Fibroblast of lung (primary cell): ENCODE measurements around the gene RIPK4. TPM values are rescaled to one million over a fixed set of nuclear protein-coding genes. Genes with fewer than 3 reads are reported as not detected.

Experiments
- DNase-seq, 2 donors: peaks; one replicate each; pipeline versions ENCODE4 v3.0.0 to v3.0.0-alpha.2; 2010; ENCODE audit warnings: low read depth in 2 of 2
- H2AFZ ChIP-seq: 2 replicates; pipeline ENCODE4 v1.5.1; 2012; ENCODE audit warnings: low read length, control low read depth, inconsistent platforms
- H3K27ac ChIP-seq: 2 replicates; pipeline ENCODE4 v1.5.1; 2011; ENCODE audit warnings: low read length, control low read depth; ENCODE audit not compliant: insufficient read depth
- H3K27me3 ChIP-seq: 2 replicates; pipeline ENCODE4 v1.5.1; 2011; ENCODE audit warnings: mild to moderate bottlenecking, low read length; ENCODE audit not compliant: control insufficient read depth, insufficient read depth
- H3K36me3 ChIP-seq: 2 replicates; pipeline ENCODE4 v1.5.1; 2011; ENCODE audit warnings: low read length; ENCODE audit not compliant: control insufficient read depth, insufficient read depth
- H3K4me1 ChIP-seq: 2 replicates; pipeline ENCODE4 v1.5.1; 2011; ENCODE audit warnings: low read length; ENCODE audit not compliant: control insufficient read depth, insufficient read depth; ENCODE audit errors: extremely low read depth
- H3K4me2 ChIP-seq: 2 replicates; pipeline ENCODE4 v1.5.1; 2011; ENCODE audit warnings: low read length, control low read depth; ENCODE audit not compliant: insufficient read depth; ENCODE audit errors: extremely low read depth
- H3K4me3 ChIP-seq, 4 experiments: fragments of 200-600 bp in 1 of 4; sonication (generic) in 1 of 4; replicated peaks in 1 of 4; 2 replicates each; pipeline ENCODE4 v1.5.1; 2011 to 2016; ENCODE audit warnings: low read length in 4 of 4, low read depth in 3 of 4, mild to moderate bottlenecking in 3 of 4, control low read depth in 2 of 4, inconsistent platforms in 1 of 4, mixed read lengths in 1 of 4; ENCODE audit not compliant: insufficient read depth in 1 of 4; ENCODE audit errors: control extremely low read depth in 1 of 4
- H3K79me2 ChIP-seq: 2 replicates; pipeline ENCODE4 v1.5.1; 2012; ENCODE audit warnings: mild to moderate bottlenecking, low read length, inconsistent platforms; ENCODE audit not compliant: control insufficient read depth, insufficient read depth
- H3K9ac ChIP-seq: 2 replicates; pipeline ENCODE4 v1.5.1; 2011; ENCODE audit warnings: mild to moderate bottlenecking, low read length, control low read depth; ENCODE audit not compliant: insufficient read depth
- H3K9me3 ChIP-seq: 2 replicates; pipeline ENCODE4 v1.5.1; 2012; ENCODE audit warnings: low read depth, low read length; ENCODE audit not compliant: control insufficient read depth, insufficient read depth
- H4K20me1 ChIP-seq: 2 replicates; pipeline ENCODE4 v1.5.1; 2011; ENCODE audit warnings: low read length; ENCODE audit not compliant: control insufficient read depth, insufficient read depth; ENCODE audit errors: extremely low read depth
- EZH2 ChIP-seq: IDR thresholded peaks from 2 replicates; pipeline ENCODE4 v1.5.1; 2012; ENCODE audit warnings: low read length, control low read depth, mild to moderate bottlenecking; ENCODE audit errors: missing control alignments
- polyA plus RNA-seq, 2 donors: library from polyadenylated mRNA; depleted of rRNA in 1 of 2; stranded (reverse) in 1 of 2; unstranded in 1 of 2; fragments of >200 nt; gene quantifications; 2 replicates each; pipeline ENCODE4 v1.2.1, GENCODE V29; 2011 to 2012; ENCODE audit warnings: missing spikeins in 1 of 2
- total RNA-seq: library from RNA; depleted of rRNA; stranded (reverse); fragments of >200 nt; gene quantifications from 2 replicates; pipeline ENCODE4 v1.2.1, GENCODE V29; 2014
- TF ChIP-seq, protein P1 (sequence below), 2 donors: IDR thresholded peaks in 1 of 2; conservative IDR thresholded peaks in 1 of 2; 1 replicate in 1 of 2; 2 replicates in 1 of 2; pipeline ENCODE4 v1.5.1; 2011 to 2012; ENCODE audit warnings: low read length in 2 of 2, control low read depth in 1 of 2, inconsistent platforms in 1 of 2, low read depth in 1 of 2, mild to moderate bottlenecking in 1 of 2

The RIPK4 gene
- total and polyA plus RNA-seq, 2 donors (not counting 1 experiment from before 2014, with no cell fraction given) = under 0.01 TPM; not detected in 1

- Histone ChIP-seq H3K9ac (no peak overlapping the region), H3K4me2 (no peak overlapping the region), H3K4me1 (no peaks in the 10 kb centered on the region), H3K27me3 (peaks cover under 1% of the 10 kb centered on the region), H3K4me3 (no peak overlapping the region), H3K79me2 (no peaks in the 10 kb centered on the region), H4K20me1 (no peaks in the 10 kb centered on the region), H2AFZ (no peak overlapping the region), H3K36me3 (no peaks in the 10 kb centered on the region), H3K9me3 (no peaks in the 10 kb centered on the region), H3K27ac (no peak overlapping the region)
- TF ChIP-seq EZH2 = no peak
- TF ChIP-seq, protein P1, sequence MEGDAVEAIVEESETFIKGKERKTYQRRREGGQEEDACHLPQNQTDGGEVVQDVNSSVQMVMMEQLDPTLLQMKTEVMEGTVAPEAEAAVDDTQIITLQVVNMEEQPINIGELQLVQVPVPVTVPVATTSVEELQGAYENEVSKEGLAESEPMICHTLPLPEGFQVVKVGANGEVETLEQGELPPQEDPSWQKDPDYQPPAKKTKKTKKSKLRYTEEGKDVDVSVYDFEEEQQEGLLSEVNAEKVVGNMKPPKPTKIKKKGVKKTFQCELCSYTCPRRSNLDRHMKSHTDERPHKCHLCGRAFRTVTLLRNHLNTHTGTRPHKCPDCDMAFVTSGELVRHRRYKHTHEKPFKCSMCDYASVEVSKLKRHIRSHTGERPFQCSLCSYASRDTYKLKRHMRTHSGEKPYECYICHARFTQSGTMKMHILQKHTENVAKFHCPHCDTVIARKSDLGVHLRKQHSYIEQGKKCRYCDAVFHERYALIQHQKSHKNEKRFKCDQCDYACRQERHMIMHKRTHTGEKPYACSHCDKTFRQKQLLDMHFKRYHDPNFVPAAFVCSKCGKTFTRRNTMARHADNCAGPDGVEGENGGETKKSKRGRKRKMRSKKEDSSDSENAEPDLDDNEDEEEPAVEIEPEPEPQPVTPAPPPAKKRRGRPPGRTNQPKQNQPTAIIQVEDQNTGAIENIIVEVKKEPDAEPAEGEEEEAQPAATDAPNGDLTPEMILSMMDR (conservative IDR thresholded peaks at IDR 0.05 in 1 of 2, IDR thresholded peaks at IDR 0.05 in 1 of 2; ENCODE audit: low read depth in 1 of 2, low read length in 2 of 2) = no peak
- DNase-seq = no peak
Observed at GRCh38 chr21:41703857-41704501, 62.9 kb downstream of the RIPK4 start.

- Histone ChIP-seq H2AFZ (no peak overlapping the region), H3K4me2 (no peak overlapping the region), H3K4me3 (no peak overlapping the region), H3K36me3 (no peaks in the 10 kb centered on the region), H4K20me1 (no peaks in the 10 kb centered on the region), H3K79me2 (no peaks in the 10 kb centered on the region), H3K27ac (no peak overlapping the region), H3K27me3 (no peaks in the 10 kb centered on the region), H3K4me1 (no peaks in the 10 kb centered on the region), H3K9ac (no peak overlapping the region), H3K9me3 (no peaks in the 10 kb centered on the region)
- no peak for TF ChIP-seq EZH2
- TF ChIP-seq, protein P1 (conservative IDR thresholded peaks at IDR 0.05 in 1 of 2, IDR thresholded peaks at IDR 0.05 in 1 of 2; ENCODE audit: low read depth in 1 of 2, low read length in 2 of 2) = no peak
- no peak for DNase-seq
Observed at GRCh38 chr21:41701749-41702148, 65.1 kb downstream of the RIPK4 start.

- TF ChIP-seq, protein P1 (conservative IDR thresholded peaks at IDR 0.05 in 1 of 2, IDR thresholded peaks at IDR 0.05 in 1 of 2; ENCODE audit: low read depth in 1 of 2, low read length in 2 of 2) = no peak
- no peak for TF ChIP-seq EZH2
- Histone ChIP-seq H4K20me1 (no peaks in the 10 kb centered on the region), H3K27ac (no peak overlapping the region), H3K4me1 (no peaks in the 10 kb centered on the region), H3K4me2 (no peak overlapping the region), H2AFZ (no peak overlapping the region), H3K27me3 (no peaks in the 10 kb centered on the region), H3K9me3 (no peaks in the 10 kb centered on the region), H3K4me3 (no peak overlapping the region), H3K36me3 (no peaks in the 10 kb centered on the region), H3K9ac (no peak overlapping the region), H3K79me2 (no peaks in the 10 kb centered on the region)
- no peak for DNase-seq
Observed at GRCh38 chr21:41699311-41699710, 67.5 kb downstream of the RIPK4 start.
